T47D (cell line): ENCODE data around the gene REL.
"Not testable (repeated sequence)": the region's sequence is repeated elsewhere in the genome, so short reads cannot be mapped to it uniquely, and the experiment has no call there.

Experiments
- DNase-seq, 2 experiments: peaks; one replicate each; pipeline versions ENCODE4 v3.0.0 to v3.0.0-alpha.2; 2011 to 2012; ENCODE audit warnings: low read depth in 1 of 2, low spot score in 1 of 2
- JUND ChIP-seq: IDR thresholded peaks from 2 replicates; pipeline ENCODE4 v1.6.1; 2012; ENCODE audit warnings: low read depth
- in situ Hi-C: cut with HindIII; loops from 2 replicates; pipeline ENCODE4 v1.10.0; 2016; ENCODE audit warnings: low sequenced_read_pairs, low pct_unique_long_range_greater_than_20kb

The REL gene

GRCh38 chr2:60852282-60852860, 29.0 kb upstream of the REL start:
- no peak for TF ChIP-seq JUND
- in situ Hi-C loops: no loop called here
- DNase-seq: no peak

GRCh38 chr2:60853531-60853930, 27.8 kb upstream of the REL start:
- no peak for DNase-seq
- no peak for TF ChIP-seq JUND
- in situ Hi-C loops: no loop called here

DNA sequence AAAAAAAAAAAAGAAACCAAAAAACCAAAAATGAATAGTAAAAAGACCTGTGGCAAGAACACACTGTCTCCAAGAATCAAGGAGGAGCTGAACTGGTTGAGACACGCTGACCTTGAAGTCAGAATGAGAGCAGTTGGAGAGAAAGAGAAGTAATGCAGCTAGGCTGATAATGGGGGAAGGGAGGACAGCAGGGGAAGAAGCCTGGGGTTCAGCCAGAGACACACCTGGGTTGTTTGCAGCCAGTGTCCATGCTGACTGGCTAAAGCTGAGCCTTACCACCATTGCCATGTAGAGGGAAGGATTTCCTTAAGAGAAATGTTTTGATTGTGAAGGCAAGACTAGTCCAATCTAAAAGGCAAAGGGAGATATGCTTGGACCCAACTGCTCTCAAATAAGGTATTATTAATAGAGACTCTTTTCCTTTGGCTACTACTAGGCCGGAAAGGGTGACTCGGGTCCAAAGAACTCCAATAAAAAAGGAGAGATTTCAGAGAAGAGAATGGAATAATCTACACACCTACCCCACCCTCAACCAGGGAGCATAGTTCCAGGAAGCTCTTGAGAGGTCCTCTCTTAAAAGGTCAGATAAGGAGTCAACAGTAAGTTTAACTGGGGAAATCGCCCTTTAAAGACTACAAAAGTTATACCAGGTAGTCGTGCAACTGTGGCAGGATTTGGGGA, 25.2 kb upstream of the REL start:
- no peak for TF ChIP-seq JUND
- DNase-seq: no peak
- in situ Hi-C loops: no loop called here

DNA sequence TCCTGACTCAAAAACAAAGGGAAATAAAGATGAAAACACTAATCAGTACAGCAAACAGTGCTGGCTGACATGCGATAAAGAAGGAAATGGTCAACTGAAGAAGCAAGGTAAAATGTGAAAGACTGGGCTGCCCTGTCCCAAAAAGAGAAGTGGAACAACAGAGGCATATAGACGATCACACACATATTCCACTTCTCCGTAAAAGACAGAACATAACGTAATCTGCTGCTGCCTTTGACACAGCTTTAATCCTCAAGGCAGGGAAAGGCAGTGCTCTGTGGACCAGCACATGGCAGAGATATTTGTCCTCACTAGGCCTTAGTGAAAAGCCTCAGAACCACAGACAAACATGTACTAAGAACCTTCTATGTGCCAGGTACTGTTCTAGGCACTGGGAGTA, 24.3 kb upstream of the REL start:
- in situ Hi-C loops: no loop called here

GRCh38 chr2:60858897-60859311, 22.5 kb upstream of the REL start:
- no peak for TF ChIP-seq JUND
- DNase-seq: peak in 1 of 2 experiments; percentile 37
- in situ Hi-C loops: no loop called here

More for the DNA sequence above, 24.3 kb upstream of the REL start:
- TF ChIP-seq JUND: no peak
- DNase-seq: no peak

GRCh38 chr2:60861736-60862135, 19.6 kb upstream of the REL start:
- TF ChIP-seq JUND: no peak
- DNase-seq: no peak
- in situ Hi-C loops: no loop called here

DNA sequence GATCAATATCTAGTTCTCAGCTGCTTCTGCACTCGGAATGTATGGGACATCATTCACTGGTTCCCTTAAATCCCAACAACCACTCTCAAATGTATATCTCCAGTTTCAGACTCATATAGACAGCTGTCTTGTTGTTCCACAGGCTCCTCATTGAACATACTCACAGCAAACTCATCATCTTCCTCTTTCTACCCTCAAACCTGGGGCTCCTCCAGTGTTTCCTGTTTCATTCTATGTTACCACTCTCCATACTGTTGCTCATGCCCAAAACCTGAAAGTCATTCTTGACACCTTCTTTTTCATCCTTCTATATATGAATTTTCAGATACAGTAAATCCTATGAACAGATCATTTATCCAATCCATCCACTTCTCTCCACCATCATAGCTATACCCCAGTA, 18.7 kb upstream of the REL start:
- TF ChIP-seq JUND: no peak
- DNase-seq: no peak
- in situ Hi-C loops: no loop called here

DNA sequence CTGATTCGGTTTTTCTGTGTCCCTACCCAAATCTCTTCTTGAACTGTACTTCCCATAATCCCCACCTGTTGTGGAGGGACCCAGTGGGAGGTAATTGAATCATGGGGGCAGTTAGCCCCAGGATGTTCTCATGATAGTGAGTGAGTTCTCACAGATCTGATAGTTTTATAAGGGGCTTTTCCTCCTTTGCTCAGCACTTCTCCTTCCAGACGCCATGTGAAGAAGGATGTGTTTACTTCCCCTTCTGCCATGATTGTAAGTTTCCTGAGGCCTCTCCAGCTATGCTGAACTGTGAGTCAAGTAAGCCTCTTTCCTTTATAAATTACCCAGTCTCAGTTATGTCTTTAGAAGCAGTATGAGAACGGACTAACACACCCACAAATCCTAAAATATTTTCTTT, 16.0 kb upstream of the REL start:
- DNase-seq, in situ Hi-C loops: not testable (repeated sequence)

DNA sequence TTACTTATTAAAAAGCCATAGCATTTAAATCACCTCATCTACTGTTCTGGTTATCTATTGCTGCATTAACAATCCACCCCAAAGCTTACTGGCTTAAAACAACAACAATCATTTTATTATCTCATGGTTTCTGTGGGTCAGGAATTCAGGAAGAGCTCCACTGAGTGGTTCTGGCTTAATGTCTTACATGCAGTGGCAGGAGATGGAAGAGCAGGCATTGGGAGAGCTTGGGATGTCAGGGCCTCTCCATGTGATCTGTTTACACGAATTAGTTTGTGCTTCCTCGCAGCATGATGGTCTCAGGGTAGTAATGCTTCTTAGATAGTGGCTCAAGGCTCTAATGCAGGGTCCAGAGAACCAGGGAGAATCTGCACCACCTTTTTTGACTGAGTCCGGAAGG, 14.4 kb upstream of the REL start:
- in situ Hi-C loops: no loop called here
- no peak for DNase-seq
- TF ChIP-seq JUND: no peak

DNA sequence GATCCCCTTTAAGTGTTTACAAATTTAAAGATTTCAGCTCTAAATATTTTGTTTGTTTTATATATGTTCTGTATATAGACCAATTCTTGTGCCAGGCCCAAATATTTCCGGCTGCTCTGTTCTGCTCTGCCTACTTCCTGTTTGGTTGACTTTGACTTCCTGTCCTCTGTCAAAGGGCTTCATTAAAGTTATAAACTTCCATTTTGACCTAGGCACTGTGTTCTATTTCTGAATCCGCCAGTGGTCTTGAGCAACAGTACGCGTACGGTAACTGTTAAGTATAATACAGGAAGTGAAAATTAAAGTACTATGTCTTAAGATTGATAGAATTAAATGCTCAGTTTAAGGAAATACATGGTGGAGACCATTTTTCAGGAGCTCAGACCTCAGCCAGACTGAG, 13.5 kb upstream of the REL start:
- in situ Hi-C loops: no loop called here

GRCh38 chr2:60868589-60869273, 12.6 kb upstream of the REL start:
- no peak for DNase-seq
- in situ Hi-C loops: no loop called here
- no peak for TF ChIP-seq JUND

More for the DNA sequence above, 13.5 kb upstream of the REL start:
- no peak for DNase-seq
- TF ChIP-seq JUND: no peak

GRCh38 chr2:60872510-60872928, 8.9 kb upstream of the REL start:
- no peak for DNase-seq
- no peak for TF ChIP-seq JUND
- in situ Hi-C loops: no loop called here

DNA sequence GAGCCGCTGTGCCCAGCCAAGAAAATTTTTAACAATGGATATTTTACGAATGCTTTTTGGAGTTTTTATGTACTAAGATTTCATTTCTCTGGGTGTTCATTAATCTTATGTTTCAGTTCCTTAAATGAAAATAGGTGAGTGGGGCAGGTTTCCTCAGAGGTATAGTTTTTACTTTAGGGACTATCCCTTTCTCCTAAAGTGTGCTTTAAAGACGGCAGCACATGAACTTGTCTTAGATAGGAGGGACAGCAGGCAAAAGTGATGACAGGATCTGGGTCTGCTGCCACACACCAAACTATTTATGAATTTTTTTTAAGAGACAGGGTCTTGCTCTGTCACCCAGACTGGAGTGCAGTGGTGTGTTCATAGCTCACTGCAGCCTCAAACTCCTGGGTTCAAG, 8.0 kb upstream of the REL start:
- no peak for TF ChIP-seq JUND
- no peak for DNase-seq
- in situ Hi-C loops: no loop called here
